Measurements from ENCODE around the gene PDE1A. TPM values are rescaled to one million over a fixed set of nuclear protein-coding genes. Genes with fewer than 3 reads are reported as not detected.

The PDE1A gene
- total and polyA plus RNA-seq, 10 of the 15 experiments (the other 5 are each of a cell fraction or from before 2014, with no cell fraction given), result 1.1 TPM; not detected in 9

GRCh38 chr2:182266909-182267308 lies 159.9 kb downstream of the PDE1A start:
- Histone ChIP-seq H3K4me3 (no peak overlapping the region), H3K4me2 (ENCODE audit: control insufficient read depth, insufficient read depth) (no peak overlapping the region), H3K4me1 (ENCODE audit: control insufficient read depth, insufficient read depth, low read length) (no peaks in the 10 kb centered on the region), H4K20me1 (ENCODE audit: control insufficient read depth, insufficient read depth) (no peaks in the 10 kb centered on the region), H3K9me3 (replicated peaks; ENCODE audit: control insufficient read depth, insufficient read depth, low read length) (no peaks in the 10 kb centered on the region), H3K79me2 (ENCODE audit: control insufficient read depth, insufficient read depth, low read length) (no peaks in the 10 kb centered on the region), H3K9ac (ENCODE audit: control insufficient read depth, insufficient read depth, low read length) (no peak overlapping the region), H3K27ac (ENCODE audit: control insufficient read depth, insufficient read depth) (no peak overlapping the region), H3K36me3 (ENCODE audit: control insufficient read depth in 2 of 2, insufficient read depth in 2 of 2, low read length in 1 of 2) (no peaks in the 10 kb centered on the region), H2AFZ (ENCODE audit: control insufficient read depth, low read depth, low read length) (no peak overlapping the region), H3K27me3 (replicated peaks in 1 of 2; ENCODE audit: control insufficient read depth in 2 of 2, insufficient read depth in 2 of 2, low read length in 1 of 2) (no peaks in the 10 kb centered on the region)
- ChIA-PET RAD21 (ENCODE audit: unreplicated experiment) (no interaction called here), POLR2A (no interaction called here), SMC1A (ENCODE audit: uncharacterized antibody, unreplicated experiment) (no interaction called here), CTCF (no interaction called here)
- intact Hi-C loops (cut with micrococcal nuclease; ENCODE audit: unreplicated experiment), result no loop called here
- TF ChIP-seq TARDBP (IDR thresholded peaks at IDR 0.05; ENCODE audit: borderline replicate concordance), result no peak
- ATAC-seq (no peak), DNase-seq (ENCODE audit: low read depth, low spot score) (no peak), FAIRE-seq (no peak)
- in situ Hi-C loops (cut with MboI), result no loop called here
- no TSS peak for BruUV-seq (replicated peaks)

DNA sequence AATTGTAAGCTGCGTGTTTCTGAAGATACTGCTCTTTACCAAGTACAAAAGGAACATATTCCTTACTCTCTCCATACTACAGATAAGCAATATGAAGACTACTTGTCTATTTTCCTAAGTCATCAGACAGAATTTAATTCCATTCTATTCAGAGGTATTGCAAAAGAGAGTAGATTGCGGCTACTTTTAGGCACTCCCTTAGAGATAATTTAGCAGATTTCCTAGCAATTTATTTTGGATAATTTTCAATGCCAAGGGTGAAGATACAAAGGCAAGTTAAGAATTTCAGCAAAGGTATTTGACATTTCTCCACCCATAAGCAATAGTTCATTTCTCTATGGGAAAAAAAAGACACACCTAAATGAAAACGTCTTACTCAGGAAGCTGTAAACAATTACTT lies 161.1 kb downstream of the PDE1A start:
- in situ Hi-C loops (cut with MboI) (no loop called here), intact Hi-C loops (cut with micrococcal nuclease; ENCODE audit: unreplicated experiment) (no loop called here)
- SMC1A ChIA-PET (ENCODE audit: uncharacterized antibody, unreplicated experiment), result no interaction called here
- POLR2A ChIA-PET, result no interaction called here
- FAIRE-seq (no peak), DNase-seq (ENCODE audit: low read depth, low spot score) (no peak), ATAC-seq (no peak)
- no peaks in the 10 kb centered on the region for H3K36me3 ChIP-seq (ENCODE audit: control insufficient read depth in 2 of 2, insufficient read depth in 2 of 2, low read length in 1 of 2)
- RAD21 ChIA-PET (ENCODE audit: unreplicated experiment), result no interaction called here
- no peak overlapping the region for H3K4me2 ChIP-seq (ENCODE audit: control insufficient read depth, insufficient read depth)
- H3K27me3 ChIP-seq (replicated peaks in 1 of 2; ENCODE audit: control insufficient read depth in 2 of 2, insufficient read depth in 2 of 2, low read length in 1 of 2), result no peaks in the 10 kb centered on the region
- BruUV-seq (replicated peaks), result no TSS peak
- H3K27ac ChIP-seq (ENCODE audit: control insufficient read depth, insufficient read depth), result no peak overlapping the region
- no peaks in the 10 kb centered on the region for H3K79me2 ChIP-seq (ENCODE audit: control insufficient read depth, insufficient read depth, low read length)
- H3K9me3 ChIP-seq (replicated peaks; ENCODE audit: control insufficient read depth, insufficient read depth, low read length), result no peaks in the 10 kb centered on the region
- H3K9ac ChIP-seq (ENCODE audit: control insufficient read depth, insufficient read depth, low read length), result no peak overlapping the region
- H4K20me1 ChIP-seq (ENCODE audit: control insufficient read depth, insufficient read depth), result no peaks in the 10 kb centered on the region
- H2AFZ ChIP-seq (ENCODE audit: control insufficient read depth, low read depth, low read length), result no peak overlapping the region
- WGBS (ENCODE audit: insufficient coverage, insufficient replicate concordance, low lambda C conversion rate, missing lambda C conversion rate), result 36% methylated on average over 3 of the region's 3 CpGs
- CTCF ChIA-PET, result no interaction called here
- no peak overlapping the region for H3K4me3 ChIP-seq
- H3K4me1 ChIP-seq (ENCODE audit: control insufficient read depth, insufficient read depth, low read length), result no peaks in the 10 kb centered on the region
- TF ChIP-seq SMARCA5 (IDR thresholded peaks at IDR 0.05) (no peak), NFYA (IDR thresholded peaks at IDR 0.05; ENCODE audit: borderline replicate concordance, low read depth, low read length) (no peak), MEF2B (IDR thresholded peaks at IDR 0.05; ENCODE audit: partially characterized antibody, poor library complexity, severe bottlenecking) (no peak), ZNF217 (IDR thresholded peaks at IDR 0.05) (no peak), EED (IDR thresholded peaks at IDR 0.05; ENCODE audit: low read depth) (no peak), BHLHE40 (IDR thresholded peaks at IDR 0.05; ENCODE audit: borderline replicate concordance in 1 of 2, low read depth in 2 of 2, low read length in 1 of 2) (no peak), LARP7 (IDR thresholded peaks at IDR 0.05) (no peak), JUNB (IDR thresholded peaks at IDR 0.05) (no peak), EZH2 (IDR thresholded peaks at IDR 0.05; ENCODE audit: borderline replicate concordance, control insufficient read depth, low read depth, low read length) (no peak), BMI1 (IDR thresholded peaks at IDR 0.05; ENCODE audit: borderline replicate concordance) (no peak), TCF3 (IDR thresholded peaks at IDR 0.05; ENCODE audit: borderline replicate concordance, insufficient read depth, low read depth, low read length) (no peak), SMAD5 (IDR thresholded peaks at IDR 0.05; ENCODE audit: low read depth) (no peak)
- TF ChIP-seq, protein P1, sequence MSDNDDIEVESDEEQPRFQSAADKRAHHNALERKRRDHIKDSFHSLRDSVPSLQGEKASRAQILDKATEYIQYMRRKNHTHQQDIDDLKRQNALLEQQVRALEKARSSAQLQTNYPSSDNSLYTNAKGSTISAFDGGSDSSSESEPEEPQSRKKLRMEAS (IDR thresholded peaks at IDR 0.05; ENCODE audit: low read depth, low read length), result no peak

All from GM12878 (cell line).